Activated B cell treated with CpG ODN at 0.5 μM for 24 hours (primary cell): ENCODE results near the gene SPATA31D1. TPM values are rescaled to one million over a fixed set of nuclear protein-coding genes. Genes with fewer than 3 reads are reported as not detected.

Source experiments
- ATAC-seq: fragments of 200-7000 bp; cut with Tn5 transposase; one replicate; pipeline ENCODE4 v1.10.0; 2021; ENCODE audit warnings: low read depth, mild to moderate bottlenecking, moderate library complexity
- CTCF ChIA-PET: fragments of 350-600 bp; sonication (Branson Sonifier 250); formaldehyde crosslinking; loops from one replicate; lab custom pipeline; 2021; ENCODE audit warnings: antibody characterized with exemption; lab: Charles Lee
- POLR2A ChIA-PET: fragments of 350-600 bp; sonication (Branson Sonifier 250); formaldehyde crosslinking; loops from one replicate; lab custom pipeline; 2021; ENCODE audit warnings: antibody characterized with exemption; lab: Charles Lee
- DNase-seq: peaks from one replicate; pipeline ENCODE4 v3.0.0; 2022
- H3K27ac Mint-ChIP-seq: one replicate; pipeline ENCODE4 v1.8.0; 2020; ENCODE audit warnings: mixed read lengths
- H3K27me3 Mint-ChIP-seq: one replicate; pipeline ENCODE4 v1.8.0; 2021; ENCODE audit warnings: mixed read lengths
- H3K36me3 Mint-ChIP-seq: one replicate; pipeline ENCODE4 v1.8.0; 2021; ENCODE audit warnings: low read depth, mixed read lengths
- H3K4me1 Mint-ChIP-seq: one replicate; pipeline ENCODE4 v1.8.0; 2021; ENCODE audit warnings: mixed read lengths
- H3K4me3 Mint-ChIP-seq: one replicate; pipeline ENCODE4 v1.8.0; 2020; ENCODE audit warnings: mild to moderate bottlenecking, mixed read lengths
- H3K9me3 Mint-ChIP-seq: one replicate; pipeline ENCODE4 v1.8.0; 2020; ENCODE audit warnings: mixed read lengths
- intact Hi-C: fragments of 100-400 bp; cut with micrococcal nuclease; formaldehyde crosslinking; loops from one replicate; pipeline ENCODE4 v1.15.1; 2024
- total RNA-seq: library from RNA; stranded (reverse); gene quantifications from 2 replicates; pipeline ENCODE4 v1.2.3, GENCODE V29; 2022
- TF ChIP-seq, protein P1 (sequence below): fragments of 200-600 bp; IDR thresholded peaks from one replicate; pipeline ENCODE4 v1.8.0; 2022; ENCODE audit warnings: antibody characterized with exemption, mild to moderate bottlenecking

The SPATA31D1 gene
- total RNA-seq, 1 donor from 2014 or later: not detected

DNA sequence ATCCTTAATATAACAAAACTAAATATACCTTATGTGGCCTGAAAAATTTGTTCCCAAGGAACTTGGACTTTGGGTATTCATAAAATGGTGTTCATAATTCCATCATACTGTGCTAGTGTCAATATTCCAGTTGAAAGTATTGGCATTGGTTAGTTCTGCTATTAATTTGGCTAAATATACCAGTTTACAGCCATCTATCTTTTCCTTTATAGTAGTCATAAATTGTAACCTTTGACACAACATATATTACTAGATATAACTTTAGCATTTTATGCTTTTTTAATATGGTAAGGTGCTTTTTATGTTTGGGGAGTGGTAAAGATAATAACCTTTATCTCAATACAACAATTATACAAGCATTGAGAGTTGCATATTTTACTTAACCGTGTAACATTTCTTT lies 23.7 kb downstream of the SPATA31D1 start:
- ATAC-seq (no peak), DNase-seq (no peak)
- peaks cover 9% of the 10 kb centered on the region for H3K9me3 Mint-ChIP-seq
- POLR2A ChIA-PET: no interaction called here
- intact Hi-C loops: no loop called here
- H3K4me3 Mint-ChIP-seq: no peak overlapping the region
- no peak overlapping the region for H3K27ac Mint-ChIP-seq
- H3K27me3 Mint-ChIP-seq: no peaks in the 10 kb centered on the region
- no peaks in the 10 kb centered on the region for H3K36me3 Mint-ChIP-seq
- TF ChIP-seq, protein P1, sequence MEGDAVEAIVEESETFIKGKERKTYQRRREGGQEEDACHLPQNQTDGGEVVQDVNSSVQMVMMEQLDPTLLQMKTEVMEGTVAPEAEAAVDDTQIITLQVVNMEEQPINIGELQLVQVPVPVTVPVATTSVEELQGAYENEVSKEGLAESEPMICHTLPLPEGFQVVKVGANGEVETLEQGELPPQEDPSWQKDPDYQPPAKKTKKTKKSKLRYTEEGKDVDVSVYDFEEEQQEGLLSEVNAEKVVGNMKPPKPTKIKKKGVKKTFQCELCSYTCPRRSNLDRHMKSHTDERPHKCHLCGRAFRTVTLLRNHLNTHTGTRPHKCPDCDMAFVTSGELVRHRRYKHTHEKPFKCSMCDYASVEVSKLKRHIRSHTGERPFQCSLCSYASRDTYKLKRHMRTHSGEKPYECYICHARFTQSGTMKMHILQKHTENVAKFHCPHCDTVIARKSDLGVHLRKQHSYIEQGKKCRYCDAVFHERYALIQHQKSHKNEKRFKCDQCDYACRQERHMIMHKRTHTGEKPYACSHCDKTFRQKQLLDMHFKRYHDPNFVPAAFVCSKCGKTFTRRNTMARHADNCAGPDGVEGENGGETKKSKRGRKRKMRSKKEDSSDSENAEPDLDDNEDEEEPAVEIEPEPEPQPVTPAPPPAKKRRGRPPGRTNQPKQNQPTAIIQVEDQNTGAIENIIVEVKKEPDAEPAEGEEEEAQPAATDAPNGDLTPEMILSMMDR: no peak
- CTCF ChIA-PET: no interaction called here
- no peaks in the 10 kb centered on the region for H3K4me1 Mint-ChIP-seq

DNA sequence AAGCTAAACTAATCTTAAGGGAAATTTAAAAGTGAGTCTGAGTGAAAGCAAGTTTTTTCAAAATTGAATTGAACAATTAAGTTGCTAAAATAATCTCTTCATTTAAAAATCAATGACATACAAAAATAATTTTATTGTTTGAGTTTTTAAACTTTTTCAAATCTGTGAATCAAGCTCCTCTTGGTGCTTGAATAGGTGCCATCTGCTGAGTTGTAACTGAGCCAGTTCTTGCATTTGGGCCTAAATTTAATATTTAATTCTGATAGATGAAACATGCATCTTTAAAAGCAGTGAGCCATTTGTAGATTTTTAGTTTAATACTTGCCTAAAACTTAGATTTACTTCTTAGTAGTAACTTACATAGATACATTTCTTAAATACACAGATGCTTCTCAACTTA lies 31.8 kb downstream of the SPATA31D1 start:
- ChIA-PET POLR2A (no interaction called here), CTCF (no interaction called here)
- H3K4me1 Mint-ChIP-seq: no peaks in the 10 kb centered on the region
- no peak overlapping the region for H3K4me3 Mint-ChIP-seq
- H3K9me3 Mint-ChIP-seq: peaks cover 6% of the 10 kb centered on the region
- ATAC-seq (no peak), DNase-seq (no peak)
- intact Hi-C loops: no loop called here
- H3K27ac Mint-ChIP-seq: no peak overlapping the region
- TF ChIP-seq, protein P1: no peak
- no peaks in the 10 kb centered on the region for H3K36me3 Mint-ChIP-seq
- H3K27me3 Mint-ChIP-seq: no peaks in the 10 kb centered on the region

DNA sequence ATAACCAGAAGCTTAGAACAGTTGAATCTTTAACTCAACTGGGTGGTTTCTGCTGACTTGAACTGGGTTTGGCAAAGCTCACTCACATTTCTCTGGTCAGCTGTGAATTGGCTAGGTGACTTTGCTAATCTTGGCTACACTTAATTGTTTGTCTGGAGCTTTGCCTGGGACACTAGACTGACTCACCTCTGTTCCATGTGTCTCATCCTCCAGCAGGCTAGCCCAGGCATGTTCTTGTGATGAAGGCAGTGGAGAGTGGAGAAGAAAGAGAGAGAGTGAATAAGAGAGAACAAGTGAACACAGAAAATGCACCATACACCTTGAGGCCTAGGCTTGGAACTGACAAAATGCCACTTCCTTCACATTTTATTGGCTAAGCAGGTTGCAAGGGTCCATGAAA lies 32.6 kb downstream of the SPATA31D1 start:
- Mint-ChIP-seq H3K27ac (no peak overlapping the region), H3K9me3 (peaks cover 6% of the 10 kb centered on the region), H3K4me1 (no peaks in the 10 kb centered on the region), H3K36me3 (no peaks in the 10 kb centered on the region), H3K27me3 (no peaks in the 10 kb centered on the region), H3K4me3 (no peak overlapping the region)
- CTCF ChIA-PET: no interaction called here
- POLR2A ChIA-PET: no interaction called here
- TF ChIP-seq, protein P1: no peak
- DNase-seq (no peak), ATAC-seq (no peak)
- intact Hi-C loops: no loop called here

DNA sequence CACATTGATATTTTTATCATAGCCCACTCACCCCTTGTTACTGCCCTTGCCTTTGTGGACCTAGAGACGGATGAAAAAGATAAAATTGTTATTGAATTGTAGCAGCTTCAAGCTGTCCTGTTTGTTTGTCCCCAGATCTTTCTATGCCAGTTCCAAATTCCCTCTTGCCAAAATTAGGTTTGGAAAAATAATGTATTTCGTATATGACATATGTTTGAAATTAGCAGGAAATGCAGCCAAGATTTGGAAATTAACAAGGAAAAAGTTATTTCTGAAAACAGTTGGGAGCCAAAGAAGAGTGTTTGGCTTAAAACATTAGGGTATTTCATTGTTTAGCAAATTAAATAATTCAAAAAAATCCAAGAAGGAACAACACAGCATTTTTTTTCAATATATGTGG lies 33.5 kb downstream of the SPATA31D1 start:
- TF ChIP-seq, protein P1: no peak

DNA sequence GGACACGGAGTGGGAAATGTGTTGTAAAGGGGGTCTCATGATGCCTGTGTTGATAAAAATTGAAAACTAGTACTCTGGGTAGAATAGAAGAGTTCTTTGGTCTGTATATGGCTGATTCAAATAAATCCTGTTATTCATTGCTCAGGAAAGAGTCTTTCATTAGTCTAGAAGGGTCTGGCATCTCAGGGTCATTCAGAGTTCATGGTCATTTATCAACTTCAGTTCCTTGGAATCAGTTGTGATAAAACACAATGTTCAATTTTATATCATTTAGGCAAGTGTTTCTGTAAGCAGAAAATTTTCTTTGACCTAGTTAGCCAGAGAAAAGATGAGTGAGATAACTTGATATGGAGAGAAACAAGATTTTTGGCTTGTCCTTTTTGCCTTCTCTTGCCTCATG lies 36.3 kb downstream of the SPATA31D1 start:
- POLR2A ChIA-PET: no interaction called here
- Mint-ChIP-seq H3K9me3 (no peaks in the 10 kb centered on the region), H3K27me3 (peaks cover 2% of the 10 kb centered on the region), H3K4me1 (no peaks in the 10 kb centered on the region), H3K36me3 (no peaks in the 10 kb centered on the region), H3K27ac (no peak overlapping the region), H3K4me3 (no peak overlapping the region)
- no peak for DNase-seq
- no peak for ATAC-seq
- CTCF ChIA-PET: no interaction called here
- intact Hi-C loops: no loop called here
- TF ChIP-seq, protein P1: no peak

More for the DNA sequence above, 33.5 kb downstream of the SPATA31D1 start:
- Mint-ChIP-seq H3K27ac (no peak overlapping the region), H3K36me3 (no peaks in the 10 kb centered on the region), H3K4me1 (no peaks in the 10 kb centered on the region), H3K4me3 (no peak overlapping the region), H3K27me3 (no peaks in the 10 kb centered on the region), H3K9me3 (peaks cover 6% of the 10 kb centered on the region)
- no peak for ATAC-seq
- CTCF ChIA-PET: no interaction called here
- POLR2A ChIA-PET: no interaction called here
- intact Hi-C loops: no loop called here
- no peak for DNase-seq
